DND-41 (cell line): Measurements from ENCODE around the gene JAZF1.

ENCODE experiments used
- ATAC-seq: fragments of 200-7000 bp; cut with Tn5 transposase; 3 replicates; pipeline ENCODE4 v1.9.1; 2021; ENCODE audit warnings: low read depth; ENCODE audit not compliant: insufficient read depth
- DNase-seq: peaks from one replicate; pipeline ENCODE4 v3.0.0-alpha.2; 2020
- H2AFZ ChIP-seq: 2 replicates; pipeline ENCODE4 v1.6.0; 2012; ENCODE audit warnings: low read depth, low read length
- H3K27ac ChIP-seq: 2 replicates; pipeline ENCODE4 v1.5.1; 2012; ENCODE audit warnings: low read length, inconsistent platforms
- H3K27me3 ChIP-seq: fragments of 200-600 bp; sonication (generic); 2 replicates; pipeline ENCODE4 v1.6.0; 2012; ENCODE audit warnings: low read length, mild to moderate bottlenecking, inconsistent platforms; ENCODE audit not compliant: insufficient read depth, poor library complexity
- H3K36me3 ChIP-seq: 2 replicates; pipeline ENCODE4 v1.5.1; 2012; ENCODE audit warnings: low read length, inconsistent platforms; ENCODE audit not compliant: insufficient read depth
- H3K4me1 ChIP-seq: 2 replicates; pipeline ENCODE4 v1.5.1; 2012; ENCODE audit warnings: mild to moderate bottlenecking, low read length; ENCODE audit not compliant: insufficient read depth
- H3K4me2 ChIP-seq: 2 replicates; pipeline ENCODE4 v1.6.0; 2012; ENCODE audit warnings: mild to moderate bottlenecking, moderate library complexity, low read length, inconsistent platforms; ENCODE audit not compliant: insufficient read depth
- H3K4me3 ChIP-seq, 2 experiments: fragments of 200-600 bp in 1 of 2; shearing (Covaris generic) in 1 of 2; 2 replicates each; pipeline ENCODE4 v1.5.1; 2012 to 2016; ENCODE audit warnings: inconsistent platforms in 2 of 2, low read length in 2 of 2, mild to moderate bottlenecking in 2 of 2, low read depth in 1 of 2, moderate library complexity in 1 of 2
- H3K79me2 ChIP-seq: 2 replicates; pipeline ENCODE4 v1.6.0; 2012; ENCODE audit warnings: low read length, inconsistent platforms; ENCODE audit not compliant: insufficient read depth
- H3K9ac ChIP-seq: 2 replicates; pipeline ENCODE4 v1.6.0; 2012; ENCODE audit warnings: low read depth, mild to moderate bottlenecking, inconsistent platforms, low read length, moderate library complexity
- H3K9me3 ChIP-seq: 2 replicates; pipeline ENCODE4 v1.5.1; 2012; ENCODE audit warnings: low read length, moderate library complexity, mild to moderate bottlenecking, inconsistent platforms; ENCODE audit not compliant: insufficient read depth, severe bottlenecking
- H4K20me1 ChIP-seq: 2 replicates; pipeline ENCODE4 v1.6.0; 2012; ENCODE audit warnings: low read length; ENCODE audit not compliant: insufficient read depth
- EZH2 ChIP-seq: IDR thresholded peaks from 3 replicates; pipeline ENCODE4 v1.6.1; 2012; ENCODE audit warnings: borderline replicate concordance, low read depth, mild to moderate bottlenecking, moderate library complexity, low read length, inconsistent platforms; ENCODE audit not compliant: severe bottlenecking
- TF ChIP-seq, protein P1 (sequence below): IDR thresholded peaks from 2 replicates; pipeline ENCODE4 v1.5.1; 2012; ENCODE audit warnings: borderline replicate concordance, low read length, moderate library complexity, mild to moderate bottlenecking; ENCODE audit not compliant: poor library complexity, severe bottlenecking; ENCODE audit errors: extremely low read depth

Gene JAZF1

GRCh38 chr7:27971171-27971812 lies 209.3 kb downstream of the JAZF1 start:
- Histone ChIP-seq H3K27ac (no peak overlapping the region), H3K79me2 (no peaks in the 10 kb centered on the region), H3K9ac (no peak overlapping the region), H3K4me1 (peaks cover 17% of the 10 kb centered on the region), H3K4me2 (no peak overlapping the region), H3K9me3 (no peaks in the 10 kb centered on the region), H3K4me3 (no peak overlapping the region), H3K27me3 (no peaks in the 10 kb centered on the region), H3K36me3 (no peaks in the 10 kb centered on the region), H2AFZ (no peak overlapping the region), H4K20me1 (no peaks in the 10 kb centered on the region)
- TF ChIP-seq, protein P1, sequence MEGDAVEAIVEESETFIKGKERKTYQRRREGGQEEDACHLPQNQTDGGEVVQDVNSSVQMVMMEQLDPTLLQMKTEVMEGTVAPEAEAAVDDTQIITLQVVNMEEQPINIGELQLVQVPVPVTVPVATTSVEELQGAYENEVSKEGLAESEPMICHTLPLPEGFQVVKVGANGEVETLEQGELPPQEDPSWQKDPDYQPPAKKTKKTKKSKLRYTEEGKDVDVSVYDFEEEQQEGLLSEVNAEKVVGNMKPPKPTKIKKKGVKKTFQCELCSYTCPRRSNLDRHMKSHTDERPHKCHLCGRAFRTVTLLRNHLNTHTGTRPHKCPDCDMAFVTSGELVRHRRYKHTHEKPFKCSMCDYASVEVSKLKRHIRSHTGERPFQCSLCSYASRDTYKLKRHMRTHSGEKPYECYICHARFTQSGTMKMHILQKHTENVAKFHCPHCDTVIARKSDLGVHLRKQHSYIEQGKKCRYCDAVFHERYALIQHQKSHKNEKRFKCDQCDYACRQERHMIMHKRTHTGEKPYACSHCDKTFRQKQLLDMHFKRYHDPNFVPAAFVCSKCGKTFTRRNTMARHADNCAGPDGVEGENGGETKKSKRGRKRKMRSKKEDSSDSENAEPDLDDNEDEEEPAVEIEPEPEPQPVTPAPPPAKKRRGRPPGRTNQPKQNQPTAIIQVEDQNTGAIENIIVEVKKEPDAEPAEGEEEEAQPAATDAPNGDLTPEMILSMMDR, result no peak
- TF ChIP-seq EZH2, result no peak
- DNase-seq (no peak), ATAC-seq (no peak)

DNA sequence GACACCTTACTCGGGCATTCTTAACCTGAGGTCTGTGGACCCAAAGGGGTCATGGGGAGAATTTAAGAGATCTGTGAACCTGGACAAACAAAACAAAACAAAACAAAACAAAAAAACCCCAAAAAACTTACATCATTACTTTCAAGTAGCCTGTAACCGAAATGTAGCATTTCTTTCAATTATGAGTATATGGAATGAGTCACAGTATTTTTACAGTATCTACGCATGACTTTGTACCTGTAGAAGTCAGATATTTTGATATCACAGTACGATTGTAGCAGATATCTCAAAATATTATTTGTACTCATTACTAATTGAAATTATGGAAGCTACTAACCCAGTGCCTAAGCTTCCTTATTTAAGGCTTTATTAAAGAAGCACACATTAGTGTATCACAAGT lies 210.2 kb downstream of the JAZF1 start:
- no peaks in the 10 kb centered on the region for H3K79me2 ChIP-seq
- no peaks in the 10 kb centered on the region for H3K27me3 ChIP-seq
- no peaks in the 10 kb centered on the region for H3K36me3 ChIP-seq
- TF ChIP-seq, protein P1, result no peak
- no peak for TF ChIP-seq EZH2
- H3K4me3 ChIP-seq, result no peak overlapping the region
- H4K20me1 ChIP-seq, result no peaks in the 10 kb centered on the region
- no peak overlapping the region for H3K9ac ChIP-seq
- DNase-seq (no peak), ATAC-seq (no peak)
- no peak overlapping the region for H3K4me2 ChIP-seq
- no peaks in the 10 kb centered on the region for H3K9me3 ChIP-seq
- peaks cover 17% of the 10 kb centered on the region for H3K4me1 ChIP-seq
- H2AFZ ChIP-seq, result no peak overlapping the region
- H3K27ac ChIP-seq, result no peak overlapping the region

- no peaks in the 10 kb centered on the region for H3K36me3 ChIP-seq
- no peak overlapping the region for H3K27ac ChIP-seq
- no peaks in the 10 kb centered on the region for H4K20me1 ChIP-seq
- no peaks in the 10 kb centered on the region for H3K27me3 ChIP-seq
- no peaks in the 10 kb centered on the region for H3K79me2 ChIP-seq
- no peak for TF ChIP-seq EZH2
- TF ChIP-seq, protein P1, result no peak
- ATAC-seq (no peak), DNase-seq (no peak)
- no peak overlapping the region for H3K4me3 ChIP-seq
- no peak overlapping the region for H2AFZ ChIP-seq
- peaks cover 17% of the 10 kb centered on the region for H3K4me1 ChIP-seq
- no peak overlapping the region for H3K9ac ChIP-seq
- no peaks in the 10 kb centered on the region for H3K9me3 ChIP-seq
- H3K4me2 ChIP-seq, result no peak overlapping the region
Observed at GRCh38 chr7:27969346-27969745, 211.2 kb downstream of the JAZF1 start.
